Progenitor cell of endocrine pancreas (in vitro differentiated cells): ENCODE results near the gene IZUMO4. TPM values are rescaled to one million over a fixed set of nuclear protein-coding genes. Genes with fewer than 3 reads are reported as not detected.

Experiments used
- DNase-seq: peaks from one replicate; pipeline ENCODE4 v3.0.0; 2021; ENCODE audit warnings: low spot score; ENCODE audit not compliant: unreplicated experiment
- H3K27ac Mint-ChIP-seq: 2 replicates; pipeline ENCODE4 v1.8.0; 2021; ENCODE audit warnings: mild to moderate bottlenecking, moderate library complexity, mixed read lengths
- H3K27me3 Mint-ChIP-seq: 2 replicates; pipeline ENCODE4 v1.8.0; 2021; ENCODE audit warnings: mixed read lengths
- H3K36me3 Mint-ChIP-seq: 2 replicates; pipeline ENCODE4 v1.8.0; 2022; ENCODE audit warnings: mixed read lengths; ENCODE audit not compliant: insufficient read depth
- H3K4me1 Mint-ChIP-seq: 2 replicates; pipeline ENCODE4 v1.8.0; 2021; ENCODE audit warnings: low read depth, mixed read lengths
- H3K4me3 Mint-ChIP-seq: 2 replicates; pipeline ENCODE4 v1.8.0; 2021; ENCODE audit warnings: low read depth, mild to moderate bottlenecking, moderate library complexity, mixed read lengths
- H3K9me3 Mint-ChIP-seq: 2 replicates; pipeline ENCODE4 v1.8.0; 2021; ENCODE audit warnings: low read depth, mixed read lengths
- long read RNA-seq: library from polyadenylated mRNA; unstranded; transcript quantifications from one replicate; pipeline ENCODE4 v2.0.0, GENCODE V29; 2020
- total RNA-seq: library from RNA; stranded (reverse); gene quantifications from 2 replicates; pipeline ENCODE4 v1.2.1, GENCODE V29; 2021
- TF ChIP-seq, protein P1 (sequence below): fragments of 200-600 bp; sonication (generic); IDR thresholded peaks from one replicate; pipeline ENCODE4 v1.5.0; 2021; ENCODE audit warnings: antibody characterized with exemption, mild to moderate bottlenecking; ENCODE audit not compliant: unreplicated experiment

Gene IZUMO4, protein sequence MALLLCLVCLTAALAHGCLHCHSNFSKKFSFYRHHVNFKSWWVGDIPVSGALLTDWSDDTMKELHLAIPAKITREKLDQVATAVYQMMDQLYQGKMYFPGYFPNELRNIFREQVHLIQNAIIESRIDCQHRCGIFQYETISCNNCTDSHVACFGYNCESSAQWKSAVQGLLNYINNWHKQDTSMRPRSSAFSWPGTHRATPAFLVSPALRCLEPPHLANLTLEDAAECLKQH
- 15.9 and 16.5 TPM in 2 replicates for total RNA-seq
- long read RNA-seq, result 0 reads

DNA sequence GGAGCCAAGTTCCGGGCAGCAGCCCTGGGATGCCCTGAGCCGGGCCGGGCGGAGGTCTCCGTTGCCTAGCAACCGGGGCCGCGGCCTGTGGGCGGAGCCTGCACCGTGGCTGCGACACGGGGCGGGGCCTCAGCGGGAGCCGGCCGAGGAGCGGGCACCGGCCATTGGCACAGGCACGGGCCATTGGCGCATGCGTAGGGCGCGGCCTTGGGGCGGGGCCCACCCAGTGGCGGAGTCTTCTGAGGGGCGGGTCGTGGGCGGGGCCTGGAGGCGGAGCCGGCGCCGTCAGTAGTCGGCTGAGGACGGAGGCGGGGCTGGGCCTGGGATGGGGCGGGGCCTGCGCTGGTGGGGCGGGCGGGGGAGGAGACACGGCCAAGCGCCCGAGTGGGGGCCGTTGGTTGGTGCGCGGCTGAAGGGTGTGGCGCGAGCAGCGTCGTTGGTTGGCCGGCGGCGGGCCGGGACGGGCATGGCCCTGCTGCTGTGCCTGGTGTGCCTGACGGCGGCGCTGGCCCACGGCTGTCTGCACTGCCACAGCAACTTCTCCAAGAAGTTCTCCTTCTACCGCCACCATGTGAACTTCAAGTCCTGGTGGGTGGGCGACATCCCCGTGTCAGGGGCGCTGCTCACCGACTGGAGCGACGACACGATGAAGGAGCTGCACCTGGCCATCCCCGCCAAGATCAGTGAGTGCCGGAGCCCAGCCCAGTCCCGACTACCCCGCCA, at the start of gene IZUMO4:
TSS of gene IZUMO4 (plus strand) at position 436 of the 723 bp plus-strand sequence. CDS start at position 467, 31 bp downstream.
- peak within 1 kb of the TSS; percentile 88 for H3K4me3 Mint-ChIP-seq
- TF ChIP-seq, protein P1, sequence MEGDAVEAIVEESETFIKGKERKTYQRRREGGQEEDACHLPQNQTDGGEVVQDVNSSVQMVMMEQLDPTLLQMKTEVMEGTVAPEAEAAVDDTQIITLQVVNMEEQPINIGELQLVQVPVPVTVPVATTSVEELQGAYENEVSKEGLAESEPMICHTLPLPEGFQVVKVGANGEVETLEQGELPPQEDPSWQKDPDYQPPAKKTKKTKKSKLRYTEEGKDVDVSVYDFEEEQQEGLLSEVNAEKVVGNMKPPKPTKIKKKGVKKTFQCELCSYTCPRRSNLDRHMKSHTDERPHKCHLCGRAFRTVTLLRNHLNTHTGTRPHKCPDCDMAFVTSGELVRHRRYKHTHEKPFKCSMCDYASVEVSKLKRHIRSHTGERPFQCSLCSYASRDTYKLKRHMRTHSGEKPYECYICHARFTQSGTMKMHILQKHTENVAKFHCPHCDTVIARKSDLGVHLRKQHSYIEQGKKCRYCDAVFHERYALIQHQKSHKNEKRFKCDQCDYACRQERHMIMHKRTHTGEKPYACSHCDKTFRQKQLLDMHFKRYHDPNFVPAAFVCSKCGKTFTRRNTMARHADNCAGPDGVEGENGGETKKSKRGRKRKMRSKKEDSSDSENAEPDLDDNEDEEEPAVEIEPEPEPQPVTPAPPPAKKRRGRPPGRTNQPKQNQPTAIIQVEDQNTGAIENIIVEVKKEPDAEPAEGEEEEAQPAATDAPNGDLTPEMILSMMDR, result peak; percentile 48
- no peaks in the 10 kb centered on the region for H3K27me3 Mint-ChIP-seq
- peaks cover 4% of the 10 kb centered on the region for H3K36me3 Mint-ChIP-seq
- peaks cover 10% of the 10 kb centered on the region for H3K4me1 Mint-ChIP-seq
- no peaks in the 10 kb centered on the region for H3K9me3 Mint-ChIP-seq
- peak; percentile 100 for DNase-seq
- H3K27ac Mint-ChIP-seq, result peak within 1 kb of the TSS; percentile 96

DNA sequence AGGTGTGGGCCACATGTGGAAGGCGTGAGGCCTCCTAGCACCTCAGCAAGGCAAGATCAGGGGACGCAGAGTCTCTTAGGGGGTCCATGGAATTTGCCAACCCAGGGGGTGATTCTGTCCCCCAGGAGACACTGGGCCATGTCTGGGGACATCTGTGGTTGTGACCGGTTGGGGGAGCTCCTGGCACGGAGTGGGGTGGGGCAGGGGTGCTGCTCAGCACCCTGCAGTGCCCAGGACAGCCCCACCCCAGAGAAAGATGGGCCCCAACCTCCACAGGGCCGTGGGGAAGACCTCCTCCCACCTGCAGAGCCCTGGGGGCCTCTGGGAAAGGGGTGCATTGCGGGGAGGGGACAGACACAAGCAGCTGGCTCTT, 49.7 kb upstream of the IZUMO4 start:
- Mint-ChIP-seq H3K4me1 (peaks cover 7% of the 10 kb centered on the region), H3K4me3 (no peak overlapping the region), H3K9me3 (no peaks in the 10 kb centered on the region), H3K27me3 (no peaks in the 10 kb centered on the region), H3K27ac (no peak overlapping the region), H3K36me3 (peaks cover 6% of the 10 kb centered on the region)
- no peak for DNase-seq
- TF ChIP-seq, protein P1, result no peak

DNA sequence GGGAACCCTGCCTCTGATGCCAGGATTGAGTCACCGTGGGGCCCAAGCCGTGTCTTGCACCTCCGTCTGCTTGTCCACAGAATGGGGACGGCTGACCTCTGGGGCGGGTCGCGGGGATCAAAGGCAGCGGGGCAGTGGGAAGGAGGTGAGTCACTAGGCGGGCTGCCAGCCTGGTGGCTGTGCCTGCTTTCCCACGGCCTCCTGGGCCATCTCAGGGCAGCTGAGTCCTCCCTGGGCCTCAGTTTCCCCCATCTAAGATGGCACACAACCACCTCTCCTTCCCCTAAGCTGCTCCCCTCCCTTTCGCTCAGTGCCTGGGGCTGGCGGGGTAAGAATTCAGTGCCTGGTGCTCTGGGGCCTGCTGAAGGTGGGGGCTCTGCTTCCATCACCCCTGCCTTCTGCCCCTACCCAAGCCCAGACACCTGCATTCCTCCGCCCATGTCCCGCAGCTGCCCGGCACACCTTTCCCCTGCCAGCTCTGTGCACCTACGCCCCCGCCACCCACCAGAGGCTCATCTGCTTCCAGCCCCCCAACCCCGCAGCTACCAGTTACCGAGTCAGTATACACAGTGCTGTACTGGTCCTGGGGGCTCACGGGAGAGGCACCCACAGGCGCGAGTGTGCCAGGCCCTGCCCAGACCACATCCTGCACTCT, 49.1 kb upstream of the IZUMO4 start:
- no peak for DNase-seq
- H3K9me3 Mint-ChIP-seq, result no peaks in the 10 kb centered on the region
- no peaks in the 10 kb centered on the region for H3K27me3 Mint-ChIP-seq
- H3K36me3 Mint-ChIP-seq, result peaks cover 6% of the 10 kb centered on the region
- H3K4me1 Mint-ChIP-seq, result peaks cover 7% of the 10 kb centered on the region
- no peak overlapping the region for H3K27ac Mint-ChIP-seq
- TF ChIP-seq, protein P1, result no peak
- H3K4me3 Mint-ChIP-seq, result no peak overlapping the region

DNA sequence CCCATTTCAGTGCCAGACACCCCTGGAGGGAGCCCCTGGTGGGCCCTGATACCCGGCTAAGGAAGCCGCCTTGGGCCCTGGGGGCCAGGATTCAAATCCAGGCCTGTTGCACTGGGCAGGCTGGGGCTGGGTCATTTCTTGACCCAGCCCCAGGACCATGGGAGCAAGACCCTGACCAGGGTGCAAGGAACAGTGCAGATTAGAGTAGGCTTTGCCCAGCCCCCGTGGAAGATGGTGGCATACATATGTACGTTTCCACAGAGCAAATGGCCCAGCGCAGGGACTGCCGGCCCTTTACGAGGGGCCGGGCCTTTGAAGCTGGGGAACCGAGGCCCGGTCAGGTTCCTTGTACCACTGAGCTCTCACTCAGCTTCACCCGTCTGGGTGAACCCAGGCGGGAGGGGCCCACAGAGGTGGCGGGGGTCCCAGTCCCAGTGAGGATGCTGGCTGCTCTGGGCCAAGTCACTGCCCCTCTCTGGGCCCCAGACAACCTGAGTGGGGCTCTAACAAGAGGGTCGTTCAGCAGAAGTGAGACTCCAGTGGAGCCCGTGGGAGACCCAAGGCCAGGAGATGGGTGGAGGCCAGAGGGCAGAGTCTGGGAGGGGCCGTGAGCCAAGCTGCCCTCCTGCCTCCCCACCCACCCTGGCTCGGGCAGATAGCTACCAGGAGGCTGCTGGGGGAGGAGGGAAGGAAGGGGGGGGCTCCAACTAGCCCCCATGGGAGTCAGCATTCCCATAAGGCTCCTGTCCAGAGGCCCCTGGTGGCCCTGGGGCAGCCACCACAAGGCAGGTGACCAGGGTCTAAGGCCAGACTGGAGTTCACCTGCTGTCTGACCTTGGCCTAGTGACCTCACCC, 48.4 kb upstream of the IZUMO4 start:
- TF ChIP-seq, protein P1, result no peak
- Mint-ChIP-seq H3K27ac (no peak overlapping the region), H3K4me3 (peak overlapping the region; percentile 63), H3K36me3 (peaks cover 6% of the 10 kb centered on the region), H3K27me3 (no peaks in the 10 kb centered on the region), H3K9me3 (no peaks in the 10 kb centered on the region), H3K4me1 (peaks cover 7% of the 10 kb centered on the region)
- DNase-seq, result no peak
